Measurements from ENCODE around the gene KRTAP17-1.
"Not testable (repeated sequence)": the region's sequence is repeated elsewhere in the genome, so short reads cannot be mapped to it uniquely, and the experiment has no call there.

The KRTAP17-1 gene

DNA sequence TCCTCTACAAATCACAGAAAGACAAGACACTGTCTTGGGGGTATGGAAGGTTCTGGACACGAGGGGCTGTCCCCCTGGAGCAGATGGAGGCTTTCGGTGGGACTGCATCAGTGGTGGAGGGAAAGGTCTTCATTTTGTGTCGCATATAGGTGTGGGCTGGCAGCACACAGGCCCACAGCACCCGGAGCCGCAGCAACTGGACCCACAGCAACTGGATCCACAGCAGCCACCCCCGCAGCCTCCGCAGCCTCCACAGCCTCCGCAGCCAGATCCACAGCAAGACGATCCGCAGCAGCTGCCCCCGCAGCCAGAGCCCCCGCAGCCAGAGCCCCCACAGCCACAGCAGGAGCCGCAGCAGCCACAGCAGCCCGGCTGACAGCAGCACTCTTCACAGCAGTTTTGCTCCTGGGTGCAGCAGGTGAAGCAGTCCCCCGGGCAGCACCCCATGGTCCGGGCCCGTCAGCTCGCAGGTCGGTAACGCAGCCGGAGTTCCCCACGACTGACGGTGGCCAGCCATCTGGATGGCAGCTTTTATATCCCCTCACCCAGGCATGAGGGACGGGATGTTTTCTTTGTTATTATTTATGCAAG, at the start of gene KRTAP17-1:
Gene KRTAP17-1, minus strand, starts transcription at position 507 of the 591 bp plus-strand sequence. Its CDS starts 60 bp downstream, at position 447.
- DNase-seq: peak in 2 of 3 experiments; percentile 39 to 66

- no peak for DNase-seq
These were observed 48.4 kb upstream of the KRTAP17-1 start for GRCh38 chr17:41363881-41364280.

DNA sequence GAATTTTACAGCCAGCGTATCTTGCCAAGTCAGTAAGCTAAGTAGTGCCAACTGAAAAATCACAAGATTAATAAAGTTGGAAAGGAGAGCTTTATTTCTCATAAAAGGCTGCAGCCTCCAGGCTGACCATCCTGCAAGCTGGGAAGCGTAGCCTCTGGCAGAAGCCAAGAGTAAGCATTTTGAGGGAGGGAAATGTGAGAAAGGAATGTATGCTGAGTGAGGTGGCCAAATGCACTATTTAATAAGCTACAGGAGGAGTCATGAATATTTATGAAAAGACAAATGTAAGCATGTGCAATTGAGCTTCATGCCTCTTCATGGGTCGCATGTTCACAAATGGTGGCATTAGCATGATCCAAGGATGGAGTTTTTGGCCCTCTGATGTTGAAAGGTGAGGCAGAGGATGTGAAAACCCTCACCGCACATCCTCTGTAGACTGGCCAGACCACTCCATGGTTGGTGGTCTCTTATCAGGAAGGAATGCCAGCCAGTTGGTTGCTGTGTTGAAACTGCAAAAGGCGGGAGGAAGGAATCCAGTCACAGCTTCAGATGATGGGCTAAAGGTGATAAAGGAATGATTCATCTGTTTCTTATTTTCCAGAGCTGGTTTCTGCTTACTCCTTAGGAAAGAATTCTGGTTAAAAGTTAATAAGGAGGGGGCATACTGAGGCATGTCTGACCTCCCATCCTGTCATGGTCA, 44.9 kb upstream of the KRTAP17-1 start:
- DNase-seq: no peak

GRCh38 chr17:41354536-41354935, 39.0 kb upstream of the KRTAP17-1 start:
- DNase-seq: no peak

DNA sequence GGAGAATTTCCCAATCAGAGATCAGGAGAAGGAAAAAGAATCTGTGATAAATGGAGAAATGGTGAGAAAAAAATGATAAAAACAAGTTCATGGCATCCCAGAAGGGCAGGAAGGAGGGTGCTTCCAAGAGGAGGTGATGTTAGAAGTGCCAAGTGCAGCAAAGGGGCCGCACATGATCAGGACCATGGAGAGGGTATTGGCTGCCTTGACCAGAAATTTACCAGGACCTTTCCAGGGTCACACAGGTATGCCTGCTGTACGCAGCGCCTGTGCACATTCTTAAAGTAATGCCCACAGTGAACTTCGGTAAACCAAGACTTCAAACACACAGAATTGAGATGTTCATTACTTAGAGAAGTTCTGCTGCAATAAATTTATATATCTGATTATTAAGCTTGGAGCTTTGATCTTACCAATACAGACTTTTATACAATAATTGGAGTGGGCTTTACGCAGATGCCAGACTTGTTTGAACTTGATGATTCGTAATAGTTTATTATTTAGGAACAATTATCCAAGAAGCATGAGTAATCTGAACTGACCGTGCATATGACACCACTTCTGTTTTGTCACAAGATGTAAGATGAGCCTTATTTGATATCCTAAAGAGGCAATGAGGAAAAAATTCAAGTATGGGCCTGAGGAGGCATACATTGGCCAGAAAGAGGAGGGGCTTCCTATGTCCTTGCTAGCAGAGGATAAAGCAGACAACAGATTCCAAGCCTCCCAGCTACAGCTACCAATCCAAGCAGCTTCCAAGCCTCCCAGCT, 37.3 kb upstream of the KRTAP17-1 start:
- no peak for DNase-seq

DNA sequence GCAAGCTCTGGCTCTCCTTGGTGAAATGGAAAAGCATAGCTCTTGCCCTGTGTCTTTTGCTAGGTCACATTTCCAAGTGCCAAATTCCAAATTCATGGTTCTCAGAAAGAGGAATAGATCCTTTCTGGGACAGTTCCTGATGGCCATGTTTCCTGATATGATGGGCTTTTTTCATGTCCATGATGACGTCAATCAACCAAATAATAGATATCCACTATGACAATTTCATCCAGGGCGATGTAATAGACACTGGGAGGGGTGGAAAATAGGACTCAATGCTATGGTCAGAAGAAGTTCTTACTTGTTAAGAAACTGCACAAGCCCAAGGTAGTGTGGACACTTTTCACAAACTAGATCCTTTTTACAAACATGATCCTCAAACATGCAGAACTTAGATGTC, 35.7 kb upstream of the KRTAP17-1 start:
- no peak for DNase-seq

- DNase-seq: not testable (repeated sequence)
These were observed 34.9 kb upstream of the KRTAP17-1 start, which contains the start of gene KRT33A for GRCh38 chr17:41350381-41350878. Gene KRT33A (minus strand): TSS chr17:41350828. CDS start chr17:41350767, 61 bp downstream.

DNA sequence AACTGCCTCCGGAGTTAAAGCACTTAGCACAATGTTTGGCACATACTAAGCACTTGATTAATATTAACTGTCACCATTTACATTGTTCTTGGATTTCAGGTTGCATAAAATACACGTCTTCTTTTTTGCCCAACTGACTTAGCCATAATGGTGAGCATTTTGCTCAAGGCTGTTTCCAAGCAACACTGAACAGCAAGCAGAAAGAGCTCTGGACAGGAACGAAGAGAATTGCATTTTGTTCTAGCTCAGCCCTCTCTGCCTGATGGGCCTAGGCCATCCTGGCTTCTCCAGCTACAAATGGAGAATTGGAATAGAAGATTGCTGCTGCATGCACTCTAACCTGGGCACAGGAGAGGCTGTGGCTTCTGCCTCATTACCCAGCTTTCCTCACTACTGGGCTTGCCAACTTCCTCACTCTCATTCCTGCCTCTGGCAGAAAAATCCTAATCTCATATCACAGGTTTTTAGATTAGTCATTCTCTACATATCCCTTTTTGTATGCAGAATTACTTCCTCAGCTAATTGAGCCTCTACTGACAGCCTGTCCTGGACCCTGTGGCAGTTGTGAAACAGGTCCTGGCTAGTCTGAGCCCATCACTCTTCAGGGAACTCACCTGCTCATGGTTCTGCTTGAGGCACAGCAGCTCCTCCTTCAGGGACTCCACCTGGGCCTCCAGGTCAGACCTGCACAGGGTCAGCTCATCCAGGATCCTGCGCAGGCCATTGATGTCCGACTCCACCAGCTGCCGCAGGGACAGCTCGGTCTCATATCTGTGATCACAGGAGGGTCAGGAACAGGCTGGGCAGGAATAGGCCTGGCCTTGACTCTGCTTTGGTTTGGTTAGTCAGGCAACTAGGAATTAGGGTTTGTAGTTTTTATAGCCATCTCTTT, 32.6 kb upstream of the KRTAP17-1 start:
- DNase-seq: no peak

DNA sequence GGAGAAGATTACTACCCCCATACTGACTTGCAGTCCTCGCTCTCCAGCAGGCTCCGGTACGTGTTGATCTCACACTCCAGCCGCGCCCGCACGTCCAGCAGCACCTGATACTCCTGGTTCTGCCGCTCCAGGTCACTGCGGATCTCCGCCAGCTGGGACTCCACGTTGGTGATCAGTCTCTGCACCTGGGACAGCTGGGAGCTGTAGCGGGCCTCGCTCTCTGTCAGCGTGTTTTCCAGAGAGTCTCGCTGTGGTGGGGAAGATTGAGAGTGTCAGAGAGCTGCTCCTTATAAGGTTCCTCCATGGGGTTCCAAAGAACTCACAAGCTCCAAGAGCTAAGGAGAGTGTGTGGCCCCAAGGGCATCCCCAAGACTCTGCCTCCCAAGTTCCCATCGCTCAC, 30.9 kb upstream of the KRTAP17-1 start:
- not testable (repeated sequence) for DNase-seq

- DNase-seq: no peak
These were observed 30.5 kb upstream of the KRTAP17-1 start for GRCh38 chr17:41345992-41346391.

DNA sequence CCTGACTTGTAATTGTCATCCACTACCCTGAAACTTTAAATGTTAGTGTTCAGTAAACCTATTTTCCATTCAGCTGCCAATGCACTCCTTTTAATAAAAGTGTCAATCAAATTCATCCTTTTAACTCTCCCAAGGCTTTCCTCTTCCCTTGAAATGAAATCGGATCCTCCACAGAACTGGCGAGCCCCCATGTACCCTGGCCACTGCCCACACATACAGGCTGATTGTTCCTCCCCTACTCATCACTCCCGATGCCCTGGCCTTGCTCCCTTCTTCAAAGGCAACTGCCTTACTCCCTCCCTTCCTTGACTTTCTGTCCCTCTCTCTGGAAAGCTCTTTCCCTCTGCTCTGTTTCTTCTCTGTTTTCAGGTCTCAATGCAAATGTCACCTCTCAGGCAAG, 27.5 kb upstream of the KRTAP17-1 start:
- no peak for DNase-seq

- no peak for DNase-seq
These were observed 25.7 kb upstream of the KRTAP17-1 start for GRCh38 chr17:41340934-41341861.

GRCh38 chr17:41340494-41340893, 25.0 kb upstream of the KRTAP17-1 start:
- peak in 1 of 3 experiments; percentile 41 for DNase-seq

DNA sequence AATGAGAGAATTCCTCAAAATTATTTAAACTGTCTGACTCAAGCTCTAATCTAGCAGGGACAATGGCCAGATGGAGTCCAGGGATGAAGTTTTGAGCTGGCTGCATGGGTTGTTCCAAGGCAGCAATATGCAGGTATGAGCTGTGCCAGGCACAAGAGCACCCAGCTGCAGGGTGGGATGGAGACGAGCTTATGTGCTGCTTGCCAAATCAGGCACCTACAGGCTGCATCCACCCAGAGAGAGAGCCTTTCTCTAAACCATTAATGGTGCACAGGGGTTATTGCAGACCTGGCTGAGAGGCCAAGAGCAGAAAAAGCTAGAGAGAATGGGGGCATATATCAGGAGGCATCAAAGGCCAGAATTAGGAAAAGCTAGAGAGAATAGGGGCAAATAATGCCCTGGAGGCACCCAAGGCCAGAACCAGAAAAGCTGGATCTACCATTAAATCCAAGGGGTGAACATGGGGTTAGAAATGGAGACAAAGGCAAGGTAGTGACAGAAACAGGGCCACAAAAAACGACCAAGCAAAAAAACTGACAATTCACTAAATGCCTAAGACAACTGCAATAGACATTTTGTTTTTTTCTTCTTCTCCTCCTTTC, 24.2 kb upstream of the KRTAP17-1 start:
- DNase-seq: no peak

DNA sequence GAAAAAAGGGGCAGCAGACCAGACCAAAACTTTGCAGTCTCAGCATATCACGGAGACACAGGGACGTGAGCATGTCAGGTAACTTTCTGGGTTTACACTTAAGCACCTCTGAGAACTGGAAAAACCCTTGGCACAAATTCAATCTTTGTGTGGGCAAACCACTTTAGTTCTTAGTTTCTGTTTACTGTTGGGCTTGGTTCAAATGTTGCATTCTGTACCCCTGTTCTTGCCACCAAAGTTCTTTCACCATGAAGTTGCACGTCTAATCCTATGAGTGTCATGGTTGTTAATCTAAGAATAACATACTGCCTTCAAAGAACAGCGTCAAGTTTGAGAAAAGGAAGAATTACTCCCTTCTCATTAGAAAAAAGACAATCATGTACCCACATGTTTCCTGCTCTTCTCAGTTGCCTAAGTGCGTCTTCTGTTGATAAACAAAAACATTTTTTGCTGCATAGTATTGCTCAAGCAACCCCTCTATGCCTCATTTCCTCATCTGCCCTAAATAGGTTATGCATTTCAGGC, 23.5 kb upstream of the KRTAP17-1 start:
- no peak for DNase-seq

GRCh38 chr17:41335747-41336146, 20.2 kb upstream of the KRTAP17-1 start:
- DNase-seq: no peak

DNA sequence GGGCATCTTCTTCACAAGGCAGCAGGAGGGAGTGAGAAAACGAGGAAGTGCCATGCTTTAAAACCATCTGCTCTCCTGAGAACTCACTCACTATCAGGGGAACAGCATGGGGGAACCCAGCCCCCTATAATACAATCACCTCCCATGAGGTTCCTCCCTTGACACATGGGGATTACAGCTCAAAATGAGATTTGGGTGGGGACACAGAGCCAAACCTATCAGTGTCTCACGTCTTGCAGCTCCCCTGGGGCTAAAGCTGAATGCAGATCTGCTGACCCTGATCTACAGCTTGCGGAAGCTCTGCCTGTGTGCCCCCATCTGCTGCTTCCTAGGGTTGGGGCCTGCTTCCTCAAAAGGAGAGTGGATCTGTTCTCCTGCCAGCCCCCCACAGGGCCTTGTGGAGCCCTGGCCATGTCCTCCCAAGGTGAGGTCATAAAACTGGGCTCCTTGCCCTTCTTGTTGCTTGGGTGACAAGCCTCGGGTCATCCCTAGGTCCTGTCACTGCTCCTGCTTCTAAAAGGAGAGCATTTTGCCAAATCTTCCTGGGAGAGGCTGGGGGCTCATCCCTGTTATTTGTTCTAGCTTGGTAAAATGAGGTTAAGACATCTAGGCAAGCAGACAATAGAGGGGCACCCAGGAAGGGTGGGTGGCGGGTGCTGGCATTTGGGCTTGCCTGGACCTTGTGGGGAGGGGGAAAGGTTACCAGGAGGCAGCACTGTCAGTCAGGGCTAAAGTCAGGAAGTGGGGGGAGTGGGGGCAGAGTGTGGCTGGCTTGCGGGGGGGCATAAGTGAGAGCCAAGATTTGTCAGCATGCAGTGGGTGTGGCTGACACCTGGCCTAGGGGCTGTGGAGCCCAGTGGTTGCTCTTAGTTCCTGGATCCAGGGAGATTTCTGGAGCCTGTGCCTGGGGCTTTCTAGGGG, 19.1 kb upstream of the KRTAP17-1 start:
- DNase-seq: no peak

DNA sequence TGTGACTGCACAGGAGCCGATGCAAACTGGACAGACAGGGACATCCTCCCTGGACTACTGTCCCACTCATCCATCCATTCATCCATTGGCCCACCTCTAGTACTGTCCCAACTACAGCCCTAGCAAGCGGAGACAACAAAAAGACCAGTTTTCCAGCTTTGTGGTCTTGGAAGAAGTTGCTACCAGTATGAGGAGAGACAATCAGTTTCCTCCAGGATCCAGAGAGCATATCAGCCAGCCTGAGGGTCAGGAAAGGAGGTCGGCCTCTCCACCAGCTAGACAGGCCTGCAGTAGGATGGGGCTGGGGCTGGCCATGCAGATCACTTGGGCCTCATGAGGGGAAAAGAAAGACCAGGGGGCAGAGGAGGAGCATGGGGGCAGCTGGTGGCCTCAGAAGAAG, 18.3 kb upstream of the KRTAP17-1 start:
- DNase-seq: no peak

GRCh38 chr17:41333098-41333497, 17.6 kb upstream of the KRTAP17-1 start:
- no peak for DNase-seq

- DNase-seq: no peak
These were observed 16.7 kb upstream of the KRTAP17-1 start for GRCh38 chr17:41332239-41332638.

Measured in NCI-H1417 (cell line).